K562 (cell line): ENCODE data around the gene LYPD3. TPM values are rescaled to one million over a fixed set of nuclear protein-coding genes. Genes with fewer than 3 reads are reported as not detected.
A peak's percentile ranks its signal among the peaks of the same experiment; 100 is the strongest.

ENCODE experiments used
- BACH1 ChIP-seq: fragments of 200-800 bp; sonication (Bioruptor generic); IDR thresholded peaks from 2 replicates; pipeline ENCODE4 v1.6.1; 2016; ENCODE audit warnings: missing genetic modification characterization, missing compliant biosample characterization
- CTBP1 ChIP-seq: fragments of 450-650 bp; IDR thresholded peaks from 2 replicates; pipeline ENCODE4 v1.6.1; 2016; ENCODE audit warnings: borderline replicate concordance
- CUX1 ChIP-seq: fragments of 200-800 bp; sonication (Bioruptor generic); IDR thresholded peaks from 2 replicates; pipeline ENCODE4 v1.6.1; 2016; ENCODE audit warnings: missing genetic modification characterization, missing compliant biosample characterization
- ELF1 ChIP-seq: fragments of 200-800 bp; sonication (Bioruptor generic); IDR thresholded peaks from 2 replicates; pipeline ENCODE4 v1.6.1; 2016; ENCODE audit warnings: missing genetic modification characterization, missing compliant biosample characterization
- EWSR1 ChIP-seq: fragments of 450-650 bp; IDR thresholded peaks from 2 replicates; pipeline ENCODE4 v1.6.1; 2018; ENCODE audit warnings: borderline replicate concordance, mild to moderate bottlenecking, low read depth, moderate library complexity; ENCODE audit not compliant: partially characterized antibody
- GATAD2A ChIP-seq: fragments of 450-650 bp; IDR thresholded peaks from 2 replicates; pipeline ENCODE4 v1.6.1; 2017
- KLF10 ChIP-seq: fragments of 250-450 bp; sonication (Bioruptor Pico); IDR thresholded peaks from 2 replicates; pipeline ENCODE4 v1.6.1; 2021; ENCODE audit warnings: matching md5 sums
- MCM3 ChIP-seq: fragments of 450-650 bp; IDR thresholded peaks from 2 replicates; pipeline ENCODE4 v1.6.1; 2016
- NFE2 ChIP-seq: IDR thresholded peaks from 2 replicates; pipeline ENCODE4 v1.6.1; 2014; ENCODE audit warnings: antibody characterized with exemption, low read depth
- NFYB ChIP-seq: IDR thresholded peaks from 2 replicates; pipeline ENCODE4 v1.6.1; 2011; ENCODE audit warnings: mild to moderate bottlenecking, moderate library complexity; ENCODE audit not compliant: insufficient read length; ENCODE audit errors: extremely low read depth
- PTBP1 ChIP-seq: fragments of 200-400 bp; formaldehyde crosslinking; IDR thresholded peaks from 2 replicates; pipeline ENCODE4 v1.6.1; 2017; ENCODE audit warnings: low read depth, low read length
- SETDB1 ChIP-seq: IDR thresholded peaks from one replicate; pipeline ENCODE4 v1.6.1; 2012; ENCODE audit warnings: low read length, control low read depth, inconsistent platforms
- SIX5 ChIP-seq, 2 experiments: IDR thresholded peaks; 2 replicates each; pipeline ENCODE4 v1.6.1; 2011; ENCODE audit warnings: low read length in 2 of 2, borderline replicate concordance in 1 of 2, low read depth in 1 of 2, mild to moderate bottlenecking in 1 of 2, moderate library complexity in 1 of 2; ENCODE audit not compliant: insufficient read depth in 1 of 2
- SPI1 ChIP-seq: IDR thresholded peaks from 2 replicates; pipeline ENCODE4 v1.6.1; 2011; ENCODE audit warnings: low read depth, low read length, control low read depth, borderline replicate concordance
- SREBF2 ChIP-seq: sonication (generic); formaldehyde crosslinking; IDR thresholded peaks from 2 replicates; pipeline ENCODE4 v1.4.0; 2020; ENCODE audit warnings: mild to moderate bottlenecking, missing genetic modification reagents
- ZNF584 ChIP-seq: fragments of 200-800 bp; sonication (Bioruptor generic); IDR thresholded peaks from 2 replicates; pipeline ENCODE4 v1.6.1; 2016; ENCODE audit warnings: low read depth, mild to moderate bottlenecking, missing genetic modification characterization, missing compliant biosample characterization
- ZNF592 ChIP-seq: fragments of 450-650 bp; IDR thresholded peaks from 2 replicates; pipeline ENCODE4 v1.6.1; 2017; ENCODE audit warnings: antibody characterized with exemption, mild to moderate bottlenecking
- polyA plus RNA-seq, 8 experiments: library from polyadenylated mRNA; depleted of rRNA in 4 of 8; stranded (reverse) in 5 of 8; unstranded in 3 of 8; fragments of >200 nt; fragmentation: Nextera tagmentation in 2 of 8; fragmentation: Illumina TruSeq in 1 of 8; extraction: Ambion mirVana in 2 of 8; extraction: Trizol in 1 of 8; gene quantifications; 2 replicates each; pipeline versions ENCODE4 v1.2.1 to v1.2.3, GENCODE V29; 2011 to 2014; ENCODE audit warnings: inconsistent platforms in 1 of 8, missing spikeins in 1 of 8
- total RNA-seq, 7 experiments: library from RNA; depleted of rRNA in 6 of 7; stranded (reverse); fragments of >200 nt in 6 of 7; fragmentation: Illumina TruSeq in 2 of 7; extraction: Trizol in 2 of 7; gene quantifications; 2 replicates each; pipeline versions ENCODE4 v1.2.1 to v1.2.3, GENCODE V29; 2011 to 2021; ENCODE audit warnings: low replicate concordance in 1 of 7
- TF ChIP-seq, protein P1 (sequence below): fragments of 450-650 bp; formaldehyde crosslinking; IDR thresholded peaks from 2 replicates; pipeline ENCODE4 v1.4.0; 2022; ENCODE audit warnings: missing genetic modification characterization

Gene LYPD3
- total and polyA plus RNA-seq, 9 of the 15 experiments (the other 6 are each of a cell fraction or from before 2014, with no cell fraction given), result 0.04 to 0.33 (median 0.20) TPM; not detected in 1

GRCh38 chr19:43444531-43445287 lies 20.7 kb downstream of the LYPD3 start (continued):
- TF ChIP-seq ZNF592 (no peak), ZNF584 (no peak), CUX1 (CRISPR knock-in tag) (no peak), BACH1 (tag) (no peak), ELF1 (tag) (no peak), GATAD2A (no peak), NFE2 (peak; percentile 38; the same call in 1 of the 2 replicates), SREBF2 (CRISPR knock-in tag) (no peak), SPI1 (peak; percentile 55; the same call in 1 of the 2 replicates), EWSR1 (no peak), NFYB (no peak), SETDB1 (no peak), SIX5 (IDR thresholded peaks at IDR 0.05; ENCODE audit: borderline replicate concordance in 1 of 2, insufficient read depth in 1 of 2, low read depth in 1 of 2, low read length in 2 of 2) (no peak), MCM3 (no peak), KLF10 (CRISPR knock-in tag) (no peak), PTBP1 (no peak), CTBP1 (peak; percentile 17; the same call in 1 of the 2 replicates)
- TF ChIP-seq, protein P1, sequence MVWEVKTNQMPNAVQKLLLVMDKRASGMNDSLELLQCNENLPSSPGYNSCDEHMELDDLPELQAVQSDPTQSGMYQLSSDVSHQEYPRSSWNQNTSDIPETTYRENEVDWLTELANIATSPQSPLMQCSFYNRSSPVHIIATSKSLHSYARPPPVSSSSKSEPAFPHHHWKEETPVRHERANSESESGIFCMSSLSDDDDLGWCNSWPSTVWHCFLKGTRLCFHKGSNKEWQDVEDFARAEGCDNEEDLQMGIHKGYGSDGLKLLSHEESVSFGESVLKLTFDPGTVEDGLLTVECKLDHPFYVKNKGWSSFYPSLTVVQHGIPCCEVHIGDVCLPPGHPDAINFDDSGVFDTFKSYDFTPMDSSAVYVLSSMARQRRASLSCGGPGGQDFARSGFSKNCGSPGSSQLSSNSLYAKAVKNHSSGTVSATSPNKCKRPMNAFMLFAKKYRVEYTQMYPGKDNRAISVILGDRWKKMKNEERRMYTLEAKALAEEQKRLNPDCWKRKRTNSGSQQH (CRISPR knock-in tag), result no peak
